Prostate gland (tissue), 2 donors: Measurements from ENCODE around the gene WARS2.

Source experiments
- POLR2A ChIP-seq: fragments of 450-650 bp; IDR thresholded peaks from one replicate; pipeline ENCODE4 v1.6.1; 2016; ENCODE audit warnings: antibody characterized with exemption, mild to moderate bottlenecking
- TF ChIP-seq, protein P1 (sequence below), 4 experiments: fragments of 200-600 bp in 2 of 4; fragments of 450-650 bp in 2 of 4; sonication (generic) in 2 of 4; IDR thresholded peaks; 1 replicate in 3 of 4; 2 replicates in 1 of 4; pipeline ENCODE4 v1.5.1; 2016 to 2019; ENCODE audit warnings: antibody characterized with exemption in 4 of 4, mild to moderate bottlenecking in 2 of 4, moderate library complexity in 2 of 4

DNA sequence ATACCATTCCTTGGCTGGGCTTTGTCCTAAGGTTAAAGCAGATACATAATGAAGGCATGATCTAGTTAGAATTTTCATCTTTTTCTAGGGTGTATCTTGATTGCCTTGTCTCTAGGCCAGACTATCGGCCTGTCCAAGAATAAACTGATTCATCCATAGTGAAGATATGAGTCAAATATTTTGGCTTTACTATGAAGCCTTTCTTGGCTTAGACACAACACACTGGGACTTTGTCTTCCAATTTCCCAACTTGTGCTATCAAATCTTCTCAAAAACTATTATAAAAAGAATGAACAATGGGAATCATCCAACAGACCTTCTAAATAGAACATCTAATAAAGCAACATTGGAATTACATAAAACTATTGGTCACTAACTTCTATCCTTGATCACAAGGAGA is 64.8 kb downstream of the WARS2 start:
- no peak for TF ChIP-seq POLR2A
- TF ChIP-seq, protein P1, sequence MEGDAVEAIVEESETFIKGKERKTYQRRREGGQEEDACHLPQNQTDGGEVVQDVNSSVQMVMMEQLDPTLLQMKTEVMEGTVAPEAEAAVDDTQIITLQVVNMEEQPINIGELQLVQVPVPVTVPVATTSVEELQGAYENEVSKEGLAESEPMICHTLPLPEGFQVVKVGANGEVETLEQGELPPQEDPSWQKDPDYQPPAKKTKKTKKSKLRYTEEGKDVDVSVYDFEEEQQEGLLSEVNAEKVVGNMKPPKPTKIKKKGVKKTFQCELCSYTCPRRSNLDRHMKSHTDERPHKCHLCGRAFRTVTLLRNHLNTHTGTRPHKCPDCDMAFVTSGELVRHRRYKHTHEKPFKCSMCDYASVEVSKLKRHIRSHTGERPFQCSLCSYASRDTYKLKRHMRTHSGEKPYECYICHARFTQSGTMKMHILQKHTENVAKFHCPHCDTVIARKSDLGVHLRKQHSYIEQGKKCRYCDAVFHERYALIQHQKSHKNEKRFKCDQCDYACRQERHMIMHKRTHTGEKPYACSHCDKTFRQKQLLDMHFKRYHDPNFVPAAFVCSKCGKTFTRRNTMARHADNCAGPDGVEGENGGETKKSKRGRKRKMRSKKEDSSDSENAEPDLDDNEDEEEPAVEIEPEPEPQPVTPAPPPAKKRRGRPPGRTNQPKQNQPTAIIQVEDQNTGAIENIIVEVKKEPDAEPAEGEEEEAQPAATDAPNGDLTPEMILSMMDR (IDR thresholded peaks at IDR 0.05) = no peak
